Neural crest cell (in vitro differentiated cells): Measurements from ENCODE around the gene SLC25A42. TPM values are rescaled to one million over a fixed set of nuclear protein-coding genes. Genes with fewer than 3 reads are reported as not detected.

ENCODE experiments used
- DNase-seq: peaks from one replicate; pipeline ENCODE4 v3.0.0; 2021; ENCODE audit warnings: low read depth, mixed read lengths, low spot score
- H3K27ac Mint-ChIP-seq: one replicate; pipeline ENCODE4 v1.8.0; 2021; ENCODE audit warnings: mild to moderate bottlenecking, mixed read lengths; ENCODE audit not compliant: unreplicated experiment
- H3K27me3 Mint-ChIP-seq: 2 replicates; pipeline ENCODE4 v1.8.0; 2021; ENCODE audit warnings: low read depth, mild to moderate bottlenecking, mixed read lengths
- H3K36me3 Mint-ChIP-seq: 2 replicates; pipeline ENCODE4 v1.8.0; 2021; ENCODE audit warnings: low read depth, mild to moderate bottlenecking, mixed read lengths
- H3K4me1 Mint-ChIP-seq: 2 replicates; pipeline ENCODE4 v1.8.0; 2021; ENCODE audit warnings: mixed read lengths
- H3K4me3 Mint-ChIP-seq: one replicate; pipeline ENCODE4 v1.8.0; 2021; ENCODE audit warnings: mild to moderate bottlenecking, mixed read lengths
- H3K9me3 Mint-ChIP-seq: 2 replicates; pipeline ENCODE4 v1.8.0; 2021; ENCODE audit warnings: mixed read lengths
- CTCF ChIP-seq: fragments of 200-600 bp; sonication (generic); conservative IDR thresholded peaks from 2 replicates; pipeline ENCODE4 v1.5.0; 2021; ENCODE audit warnings: antibody characterized with exemption, mild to moderate bottlenecking
- total RNA-seq: library from RNA; stranded (reverse); gene quantifications from 2 replicates; pipeline ENCODE4 v1.2.1, GENCODE V29; 2021

The SLC25A42 gene
- total RNA-seq, 1 donor from 2014 or later: 10.5 TPM

- Mint-ChIP-seq H3K27ac (no peak overlapping the region), H3K4me1 (peaks cover 18% of the 10 kb centered on the region), H3K36me3 (peaks cover 18% of the 10 kb centered on the region), H3K4me3 (peak overlapping the region; percentile 17), H3K27me3 (no peaks in the 10 kb centered on the region), H3K9me3 (no peaks in the 10 kb centered on the region)
- no peak for TF ChIP-seq CTCF
- no peak for DNase-seq
Observed at GRCh38 chr19:19026299-19026971, 37.4 kb upstream of the SLC25A42 start.

GRCh38 chr19:19027228-19027627, 36.6 kb upstream of the SLC25A42 start:
- no peak for TF ChIP-seq CTCF

GRCh38 chr19:19028526-19028925, 35.3 kb upstream of the SLC25A42 start:
- no peak for DNase-seq

More at GRCh38 chr19:19027228-19027627, 36.6 kb upstream of the SLC25A42 start:
- DNase-seq: no peak
- Mint-ChIP-seq H3K9me3 (no peaks in the 10 kb centered on the region), H3K27me3 (no peaks in the 10 kb centered on the region), H3K4me1 (peaks cover 22% of the 10 kb centered on the region), H3K27ac (no peak overlapping the region), H3K36me3 (peaks cover 19% of the 10 kb centered on the region), H3K4me3 (peak overlapping the region; percentile 3)

GRCh38 chr19:19031891-19032290, 31.9 kb upstream of the SLC25A42 start:
- peaks cover 27% of the 10 kb centered on the region for H3K36me3 Mint-ChIP-seq
- peaks cover 28% of the 10 kb centered on the region for H3K4me1 Mint-ChIP-seq
- no peak for TF ChIP-seq CTCF
- peak overlapping the region; percentile 55 for H3K27ac Mint-ChIP-seq
- peak overlapping the region; percentile 98 for H3K4me3 Mint-ChIP-seq
- peaks cover 2% of the 10 kb centered on the region for H3K27me3 Mint-ChIP-seq
- H3K9me3 Mint-ChIP-seq: no peaks in the 10 kb centered on the region
- DNase-seq: no peak

More at GRCh38 chr19:19028526-19028925, 35.3 kb upstream of the SLC25A42 start:
- Mint-ChIP-seq H3K27ac (no peak overlapping the region), H3K36me3 (peaks cover 16% of the 10 kb centered on the region), H3K4me1 (peaks cover 16% of the 10 kb centered on the region), H3K27me3 (peaks cover 2% of the 10 kb centered on the region), H3K4me3 (no peak overlapping the region), H3K9me3 (no peaks in the 10 kb centered on the region)
- no peak for TF ChIP-seq CTCF

GRCh38 chr19:19032420-19033175, 31.2 kb upstream of the SLC25A42 start:
- H3K36me3 Mint-ChIP-seq: peaks cover 28% of the 10 kb centered on the region
- H3K4me1 Mint-ChIP-seq: peaks cover 28% of the 10 kb centered on the region
- H3K4me3 Mint-ChIP-seq: peak overlapping the region; percentile 98
- peak; percentile 86 for DNase-seq
- H3K27ac Mint-ChIP-seq: peak overlapping the region; percentile 55
- no peak for TF ChIP-seq CTCF
- H3K9me3 Mint-ChIP-seq: no peaks in the 10 kb centered on the region
- peaks cover 2% of the 10 kb centered on the region for H3K27me3 Mint-ChIP-seq
